Measurements from ENCODE around the gene ADGRA1.

The ADGRA1 gene

DNA sequence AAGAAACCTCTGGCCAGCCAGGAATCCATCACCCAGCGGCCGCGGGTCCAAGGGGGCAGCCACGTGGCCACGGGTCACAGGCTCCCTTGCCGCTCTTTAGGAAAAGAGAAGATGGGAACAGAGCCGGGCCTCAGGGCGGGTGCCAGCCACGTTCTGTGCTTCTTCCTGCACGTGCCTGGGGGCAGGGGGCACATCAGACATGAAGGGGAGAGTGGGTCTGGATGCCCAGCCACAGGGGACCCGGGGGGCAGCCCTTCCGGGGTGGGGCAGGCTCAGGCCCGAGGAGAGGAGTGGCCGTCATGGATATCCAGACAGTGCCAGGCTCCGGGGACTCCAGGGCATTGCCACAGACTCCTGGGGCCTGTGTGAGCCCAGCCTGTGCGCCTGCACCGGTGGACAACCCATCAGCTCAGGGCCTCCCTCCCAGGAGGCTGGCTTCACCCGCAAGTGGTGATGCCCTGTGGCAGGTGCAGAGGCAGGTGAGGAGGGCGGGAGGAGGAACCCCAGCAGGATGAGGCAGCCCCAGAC, 31.0 kb upstream of the ADGRA1 start:
- no peak for DNase-seq (ENCODE audit: low read depth)

DNA sequence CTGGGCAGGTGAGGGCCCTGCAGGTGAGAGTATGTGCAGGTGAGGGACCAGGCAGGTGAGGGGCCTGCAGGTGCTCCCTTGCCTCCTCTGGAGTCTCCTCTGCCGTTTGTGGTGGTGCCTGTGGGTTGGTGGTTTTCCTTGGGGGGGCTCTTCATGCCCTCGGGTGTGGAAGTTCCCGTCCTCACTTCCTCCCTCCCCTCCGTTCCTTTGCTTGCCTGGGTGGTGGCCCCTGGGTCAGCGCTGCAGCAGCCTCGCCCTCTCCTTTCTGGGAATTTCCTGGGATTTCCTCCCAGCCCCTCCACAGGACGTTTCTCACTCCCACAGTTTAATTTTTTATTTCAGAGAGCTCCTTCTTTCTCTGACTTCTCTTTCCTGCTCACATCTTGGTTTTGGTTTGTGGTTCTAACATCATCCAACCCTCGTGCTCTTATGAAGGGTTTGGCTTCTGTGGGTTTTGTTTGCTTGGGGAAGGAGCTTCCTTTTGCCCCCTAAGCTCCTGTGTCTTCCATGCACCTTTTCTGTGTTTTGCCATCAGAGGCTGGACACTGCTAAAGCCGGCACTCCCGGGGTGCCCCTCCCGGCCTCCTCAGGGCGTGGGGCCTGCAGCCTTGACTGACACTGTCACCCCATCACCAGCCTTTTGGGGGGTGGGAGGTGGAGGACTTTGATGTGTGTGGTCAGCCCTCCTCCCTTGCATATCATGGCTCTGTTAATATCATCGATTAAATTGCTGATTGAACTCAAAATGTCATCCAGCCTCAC, 29.2 kb upstream of the ADGRA1 start:
- DNase-seq (ENCODE audit: low read depth): no peak

GRCh38 chr10:133059093-133059470, 28.6 kb upstream of the ADGRA1 start:
- DNase-seq (ENCODE audit: low read depth): no peak

DNA sequence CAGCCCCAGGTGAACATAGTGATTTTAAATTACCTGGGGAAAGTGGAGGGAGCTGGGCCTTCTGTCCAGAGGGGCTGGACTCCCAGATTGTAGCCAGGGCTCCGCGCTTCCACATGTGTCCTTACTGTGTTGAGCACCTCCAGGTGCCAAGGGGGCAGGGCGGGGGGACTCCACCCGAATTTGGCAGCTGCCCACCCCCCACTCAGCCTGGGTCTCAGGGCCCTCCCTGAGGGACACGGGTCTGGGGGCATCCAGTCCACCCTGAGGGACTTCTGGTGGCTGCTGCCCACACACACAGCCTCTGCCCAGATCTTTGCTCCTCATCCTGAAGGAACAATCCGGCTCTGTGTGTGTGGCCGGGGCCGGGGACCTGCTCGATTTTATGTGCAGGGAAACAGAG, 28.2 kb upstream of the ADGRA1 start:
- no peak for DNase-seq (ENCODE audit: low read depth)

DNA sequence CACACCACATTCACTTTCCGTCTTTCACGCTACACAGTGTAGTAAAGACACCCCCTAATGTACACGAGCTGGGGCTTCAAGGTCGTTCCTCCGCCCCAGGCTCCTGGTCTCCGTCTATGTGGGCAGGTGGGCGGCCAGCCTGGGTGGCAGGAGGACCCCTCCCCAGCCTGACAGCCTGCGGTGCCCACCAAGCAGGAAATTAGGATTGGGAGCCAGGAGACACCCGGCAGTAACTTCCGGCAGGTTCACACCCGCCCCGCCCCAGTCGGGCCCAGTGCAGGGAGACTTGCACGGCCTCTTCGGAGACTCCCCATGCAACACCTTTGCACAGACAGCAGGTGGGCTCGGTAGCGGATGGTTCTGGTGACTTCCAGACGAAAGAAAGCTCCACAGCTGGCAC, 27.7 kb upstream of the ADGRA1 start:
- no peak for DNase-seq (ENCODE audit: low read depth)

GRCh38 chr10:133060466-133060865, 27.3 kb upstream of the ADGRA1 start:
- no peak for DNase-seq (ENCODE audit: low read depth)

DNA sequence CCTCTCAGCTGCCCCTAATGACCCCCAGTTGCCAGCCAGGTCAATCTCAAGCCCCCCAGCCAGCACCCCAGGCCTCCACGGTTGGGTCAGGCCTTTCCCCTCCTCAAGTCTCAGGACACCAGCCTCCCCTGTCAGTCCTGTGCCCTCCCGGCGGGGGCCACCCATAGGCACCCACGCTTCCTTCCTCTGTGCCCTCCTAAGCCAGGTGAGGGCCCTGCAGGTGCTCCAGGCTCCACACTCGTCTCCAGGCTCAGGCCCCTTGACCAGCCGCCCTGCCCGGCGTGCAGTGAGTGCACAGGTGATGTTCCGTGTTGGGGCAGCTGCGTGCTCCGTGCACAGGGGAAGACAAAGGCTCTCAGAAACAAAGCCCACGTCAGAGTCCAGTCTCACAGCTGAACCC, 26.8 kb upstream of the ADGRA1 start:
- DNase-seq (ENCODE audit: low read depth): no peak

GRCh38 chr10:133061296-133062038, 26.3 kb upstream of the ADGRA1 start:
- DNase-seq (ENCODE audit: low read depth): no peak

DNA sequence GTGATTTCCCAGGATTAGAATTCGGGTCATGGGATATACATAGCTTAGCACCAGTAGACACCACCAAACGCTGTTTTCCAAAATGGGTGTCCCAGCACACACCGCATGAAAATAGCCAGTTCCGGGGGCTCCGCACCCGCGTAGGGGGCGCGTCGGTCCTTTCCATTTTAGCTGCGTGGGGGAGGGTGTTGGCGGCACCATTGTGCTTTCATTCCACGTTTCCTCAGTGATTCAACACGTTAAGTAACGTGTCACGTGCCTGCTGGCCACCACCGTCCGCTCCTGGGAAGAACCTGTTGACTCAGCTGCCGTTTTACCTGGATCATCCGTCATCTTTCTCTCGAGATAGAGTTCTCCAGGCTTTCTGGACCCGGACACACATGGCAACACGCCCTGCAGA, 25.6 kb upstream of the ADGRA1 start:
- no peak for DNase-seq (ENCODE audit: low read depth)

GRCh38 chr10:133062635-133063034, 25.1 kb upstream of the ADGRA1 start:
- DNase-seq (ENCODE audit: low read depth): no peak

DNA sequence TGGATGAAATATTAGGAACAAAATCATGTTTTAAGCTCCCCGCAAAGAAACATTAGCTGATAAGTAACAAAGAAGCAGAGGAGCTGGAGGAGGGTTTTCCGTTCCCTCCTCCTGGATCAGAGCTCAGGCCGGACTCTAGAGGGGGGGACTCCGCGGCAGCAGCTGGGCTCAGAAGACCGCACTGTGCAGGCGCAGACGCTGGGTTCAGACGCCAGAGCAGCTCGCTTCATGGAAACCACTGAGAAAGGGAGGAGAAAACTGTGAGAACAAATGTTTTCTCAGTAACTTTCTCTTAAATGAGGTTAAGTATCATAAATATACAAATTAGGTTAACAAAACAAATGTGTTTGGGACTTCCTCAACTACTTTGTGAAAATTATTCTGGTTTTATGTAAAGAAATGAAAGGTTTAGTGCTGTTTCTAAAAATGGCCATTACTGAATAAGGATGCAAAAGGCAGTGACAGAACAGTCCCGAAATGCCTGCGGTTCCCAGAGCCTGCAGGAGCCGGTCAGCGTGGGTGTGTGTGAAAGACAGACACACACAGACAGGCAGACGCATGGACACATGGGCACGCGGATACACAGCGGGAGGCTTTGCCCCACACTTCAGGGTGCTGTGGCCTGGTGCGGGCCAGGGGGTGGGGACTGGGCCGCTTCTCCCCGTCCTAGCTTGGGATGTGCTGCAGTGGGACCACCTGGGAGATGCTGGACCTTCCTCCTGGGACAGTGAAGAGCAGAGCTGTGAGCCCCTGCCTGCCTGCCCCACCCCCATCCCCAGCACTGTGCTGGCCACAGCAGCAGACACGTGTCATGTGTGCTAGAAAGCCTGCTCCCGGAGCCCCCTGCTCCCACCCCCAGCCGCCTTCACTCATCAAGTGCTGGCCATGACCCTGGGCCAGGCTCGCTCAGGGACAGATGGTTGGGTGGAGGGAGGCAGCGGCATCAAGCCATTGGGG, 20.3 kb upstream of the ADGRA1 start:
- no peak for DNase-seq (ENCODE audit: low read depth)

DNA sequence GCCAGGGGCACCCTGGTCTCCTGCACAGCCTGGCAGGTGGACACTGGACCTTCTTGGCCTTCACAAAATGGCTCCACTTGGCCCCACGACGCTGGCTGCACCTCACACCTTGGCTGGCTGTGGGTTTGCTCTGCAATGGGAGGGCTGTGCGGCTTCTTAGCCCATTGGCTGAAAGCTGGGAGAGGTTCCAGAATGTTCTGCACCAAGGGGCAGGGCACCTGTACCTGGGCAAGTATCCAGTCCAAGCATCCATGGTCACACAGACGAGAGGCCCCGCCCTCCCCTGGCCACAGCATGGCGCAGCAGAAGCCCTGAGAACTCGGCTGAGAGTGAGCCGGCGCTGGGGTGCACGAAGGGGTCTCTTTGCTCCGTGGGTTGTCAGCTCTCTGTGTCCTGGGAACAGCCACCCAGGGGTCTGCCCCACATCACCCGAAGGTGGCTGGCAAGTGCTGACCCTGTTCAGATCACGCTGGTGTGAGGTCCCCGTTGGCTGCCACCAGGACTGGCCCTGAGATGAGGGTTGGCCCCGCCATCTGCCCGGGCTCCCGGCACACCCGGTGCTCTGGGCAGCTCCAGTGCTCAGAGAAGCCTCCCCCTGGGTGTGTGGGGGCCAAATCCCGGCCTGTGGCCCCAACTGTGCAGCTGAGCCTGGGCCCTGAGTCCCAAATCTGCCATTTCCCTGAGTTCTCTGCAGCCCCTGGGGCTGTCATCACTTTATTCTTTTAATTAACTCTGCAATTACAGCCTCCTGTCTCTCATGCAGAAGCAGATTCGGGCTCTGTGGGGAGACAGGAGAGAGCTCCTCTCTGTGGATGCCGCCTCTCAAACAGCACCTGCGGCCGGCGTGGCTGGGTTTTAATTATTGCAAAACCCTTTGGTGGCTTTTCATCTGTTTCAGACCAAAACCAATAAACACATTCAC, 19.4 kb upstream of the ADGRA1 start:
- DNase-seq (ENCODE audit: low read depth): no peak

GRCh38 chr10:133069033-133069525, 18.6 kb upstream of the ADGRA1 start:
- DNase-seq (ENCODE audit: low read depth): no peak

DNA sequence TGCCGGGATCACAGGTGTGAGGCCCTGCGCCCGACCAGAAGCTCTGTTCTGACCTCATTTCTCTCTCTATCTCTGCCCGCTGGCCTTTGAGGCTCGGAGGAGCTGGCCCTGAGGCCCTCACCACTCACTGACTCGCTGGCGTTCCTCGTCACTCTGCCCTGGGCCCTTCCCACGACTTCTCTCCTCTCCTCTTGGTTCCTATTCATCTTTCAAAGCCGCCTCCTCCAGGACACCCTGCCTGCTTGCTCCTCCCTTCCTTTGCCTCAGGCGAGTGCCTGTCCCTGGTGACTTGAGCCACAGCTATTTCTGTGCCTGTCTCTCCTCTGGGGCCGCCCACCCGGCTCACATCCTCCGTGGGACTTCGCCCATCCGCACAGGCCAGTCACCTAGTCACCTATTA, 17.3 kb upstream of the ADGRA1 start:
- no peak for DNase-seq (ENCODE audit: low read depth)

DNA sequence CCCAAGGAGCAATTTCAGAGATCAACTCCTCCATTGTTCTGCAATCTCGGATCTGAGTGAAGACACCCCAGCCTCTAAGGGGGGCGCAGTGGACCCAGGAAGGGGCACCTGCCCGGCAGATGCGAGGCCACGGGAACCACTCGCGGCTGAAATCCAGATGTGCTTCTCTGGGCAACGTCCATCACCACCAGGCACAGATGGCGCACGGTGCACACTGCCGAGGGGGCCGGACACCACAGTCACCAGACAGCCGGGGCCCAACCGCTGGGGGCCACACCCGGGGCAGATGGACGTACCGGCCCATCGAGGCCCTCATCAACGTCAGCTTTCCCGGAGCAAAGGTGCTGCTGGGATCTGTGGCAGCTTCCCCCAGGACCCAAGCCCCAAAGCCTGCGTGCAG, 16.9 kb upstream of the ADGRA1 start:
- no peak for DNase-seq (ENCODE audit: low read depth)

GRCh38 chr10:133071733-133072132, 16.0 kb upstream of the ADGRA1 start:
- DNase-seq (ENCODE audit: low read depth): no peak

GRCh38 chr10:133072196-133072595, 15.5 kb upstream of the ADGRA1 start:
- no peak for DNase-seq (ENCODE audit: low read depth)

DNA sequence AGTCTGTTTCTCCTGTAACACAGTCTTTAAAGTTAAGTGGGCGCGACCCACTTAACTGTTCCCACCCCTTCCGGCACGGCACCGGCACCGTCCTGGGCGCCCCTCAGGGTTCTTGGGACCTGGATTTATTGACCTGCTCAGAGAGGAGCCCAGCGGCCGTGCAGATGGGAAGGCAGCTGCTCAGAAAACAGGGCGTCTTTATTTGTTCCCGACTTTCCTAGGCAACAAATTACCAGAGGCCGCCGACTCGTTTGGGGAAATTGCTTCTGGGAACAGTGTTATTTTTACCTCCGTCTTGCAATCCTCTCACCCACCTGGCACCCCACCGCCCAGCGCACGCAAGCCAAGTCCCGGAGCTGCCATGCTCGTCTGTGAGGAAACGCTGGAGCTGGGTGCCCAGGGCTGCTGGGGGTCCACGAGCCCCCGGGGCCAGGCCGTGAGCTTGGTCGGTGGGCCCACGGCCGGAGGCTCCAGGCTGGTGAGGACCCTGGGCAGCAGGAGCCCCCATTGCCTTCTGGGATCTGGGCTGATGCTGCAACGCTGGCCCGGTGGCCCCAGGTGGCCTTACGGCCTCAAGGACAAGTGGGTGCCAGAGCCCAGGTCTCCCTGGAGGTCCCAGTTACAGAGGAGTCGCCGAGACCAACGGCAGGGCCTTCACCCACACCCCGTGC, 14.9 kb upstream of the ADGRA1 start:
- DNase-seq (ENCODE audit: low read depth): no peak

GRCh38 chr10:133075346-133076137, 12.2 kb upstream of the ADGRA1 start:
- no peak for DNase-seq (ENCODE audit: low read depth)
